ENCODE results near the gene BANK1. TPM values are rescaled to one million over a fixed set of nuclear protein-coding genes. Genes with fewer than 3 reads are reported as not detected.

BANK1 gene
- total RNA-seq, 1 experiment from 2014 or later, result 1.1 TPM

DNA sequence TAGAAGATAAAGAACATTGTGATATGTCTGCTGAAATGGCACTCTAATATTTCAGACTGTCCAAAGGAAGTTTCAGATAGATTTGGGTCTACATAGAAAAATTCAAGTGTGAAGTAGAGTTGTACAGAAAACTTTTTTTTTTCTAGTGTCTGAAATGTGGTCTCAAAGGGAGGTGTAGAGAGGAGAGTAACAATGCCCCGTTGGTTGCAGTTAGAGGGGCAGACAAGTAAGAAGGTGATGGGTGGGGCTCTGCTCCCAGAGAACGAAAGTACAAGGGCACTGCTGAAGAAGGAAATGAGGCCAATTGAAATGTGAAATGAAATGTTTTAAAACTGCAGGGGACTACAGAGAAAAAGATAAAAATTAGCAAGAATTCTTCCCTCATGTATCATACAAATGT, 177.8 kb downstream of the BANK1 start:
- Histone ChIP-seq H3K9me3 (ENCODE audit: control insufficient read depth, low read depth, low read length) (no peaks in the 10 kb centered on the region), H2AK5ac (ENCODE audit: insufficient read length, low read length) (no peak overlapping the region), H3K23me2 (ENCODE audit: insufficient read length, low read depth, low read length, poor library complexity, severe bottlenecking) (no peaks in the 10 kb centered on the region), H3K14ac (ENCODE audit: insufficient read depth, low read length) (no peak overlapping the region), H2BK20ac (ENCODE audit: low read depth, low read length, poor library complexity, severe bottlenecking) (no peak overlapping the region), H4K20me1 (ENCODE audit: control insufficient read depth, insufficient read depth, insufficient read length) (no peaks in the 10 kb centered on the region), H2BK120ac (ENCODE audit: low read depth, low read length, poor library complexity, severe bottlenecking) (no peak overlapping the region), H2BK5ac (ENCODE audit: insufficient read length, low read length) (no peak overlapping the region), H3K4me2 (ENCODE audit: insufficient read depth, insufficient read length, low read length) (no peak overlapping the region), H3K27me3 (ENCODE audit: insufficient read depth, low read length) (no peaks in the 10 kb centered on the region), H3K23ac (ENCODE audit: insufficient read length, low read depth, low read length) (no peak overlapping the region), H3K79me1 (ENCODE audit: insufficient read depth, low read depth, low read length, poor library complexity, severe bottlenecking) (no peaks in the 10 kb centered on the region), H3K27ac (ENCODE audit: insufficient read length, low read depth, low read length) (no peak overlapping the region), H3K79me2 (ENCODE audit: insufficient read depth, low read length) (no peaks in the 10 kb centered on the region), H3K4me1 (ENCODE audit: insufficient read depth, low read length) (no peaks in the 10 kb centered on the region), H3K56ac (ENCODE audit: insufficient read length, low read depth, low read length) (no peak overlapping the region), H3T11ph (ENCODE audit: low read length) (no peak overlapping the region), H2BK15ac (ENCODE audit: low read depth, low read length) (no peak overlapping the region), H4K91ac (ENCODE audit: insufficient read length, low read depth, low read length) (no peak overlapping the region), H2AFZ (ENCODE audit: low read length) (no peak overlapping the region), H4K8ac (replicated peaks; ENCODE audit: insufficient read length, low read depth, low read length) (no peak overlapping the region), H2BK12ac (ENCODE audit: insufficient read length, low read depth, low read length) (no peak overlapping the region), H3K18ac (ENCODE audit: insufficient read length, low read depth, low read length) (no peak overlapping the region), H3K9ac (ENCODE audit: extremely low read depth, insufficient read length, low read length) (no peak overlapping the region), H3K4ac (ENCODE audit: low read depth, low read length) (no peak overlapping the region), H4K5ac (ENCODE audit: insufficient read length, low read depth, low read length) (no peak overlapping the region)
- Mint-ChIP-seq H3K36me3 (ENCODE audit: insufficient read depth in 1 of 3, low read depth in 3 of 3) (no peaks in the 10 kb centered on the region), H3K9me3 (no peaks in the 10 kb centered on the region), H3K4me3 (no peak overlapping the region; a peak in 1 of 5 replicates), H3K27ac (no peak overlapping the region), H3K4me1 (peaks cover 8 to 10% of the 10 kb centered on the region in 2 experiments; a peak in 3 of 4 replicates), H3K27me3 (ENCODE audit: low read depth) (no peaks in the 10 kb centered on the region)
- WGBS (ENCODE audit: extremely low coverage, insufficient read length, low lambda C conversion rate), result no CpG with 5 or more reads among the region's 2 CpGs
- TF ChIP-seq, protein P1, sequence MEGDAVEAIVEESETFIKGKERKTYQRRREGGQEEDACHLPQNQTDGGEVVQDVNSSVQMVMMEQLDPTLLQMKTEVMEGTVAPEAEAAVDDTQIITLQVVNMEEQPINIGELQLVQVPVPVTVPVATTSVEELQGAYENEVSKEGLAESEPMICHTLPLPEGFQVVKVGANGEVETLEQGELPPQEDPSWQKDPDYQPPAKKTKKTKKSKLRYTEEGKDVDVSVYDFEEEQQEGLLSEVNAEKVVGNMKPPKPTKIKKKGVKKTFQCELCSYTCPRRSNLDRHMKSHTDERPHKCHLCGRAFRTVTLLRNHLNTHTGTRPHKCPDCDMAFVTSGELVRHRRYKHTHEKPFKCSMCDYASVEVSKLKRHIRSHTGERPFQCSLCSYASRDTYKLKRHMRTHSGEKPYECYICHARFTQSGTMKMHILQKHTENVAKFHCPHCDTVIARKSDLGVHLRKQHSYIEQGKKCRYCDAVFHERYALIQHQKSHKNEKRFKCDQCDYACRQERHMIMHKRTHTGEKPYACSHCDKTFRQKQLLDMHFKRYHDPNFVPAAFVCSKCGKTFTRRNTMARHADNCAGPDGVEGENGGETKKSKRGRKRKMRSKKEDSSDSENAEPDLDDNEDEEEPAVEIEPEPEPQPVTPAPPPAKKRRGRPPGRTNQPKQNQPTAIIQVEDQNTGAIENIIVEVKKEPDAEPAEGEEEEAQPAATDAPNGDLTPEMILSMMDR (conservative IDR thresholded peaks at IDR 0.05), result no peak
- no peak for DNase-seq

Data from H9 (cell line).